HFF-Myc (cell line): Measurements from ENCODE around the gene CLTA.

Experiments used
- DNase-seq: peaks from one replicate; pipeline ENCODE4 v3.0.0-alpha.2; 2011; ENCODE audit warnings: low read depth; ENCODE audit errors: extremely low read depth
- H3K4me3 ChIP-seq: replicated peaks from 2 replicates; pipeline ENCODE4 v1.5.1; 2011; ENCODE audit warnings: low read depth, mild to moderate bottlenecking, control low read depth, low read length
- TF ChIP-seq, protein P1 (sequence below): IDR thresholded peaks from 2 replicates; pipeline ENCODE4 v1.5.1; 2012; ENCODE audit warnings: mild to moderate bottlenecking, low read depth, low read length, control low read depth; ENCODE audit errors: missing control alignments

CLTA gene

DNA sequence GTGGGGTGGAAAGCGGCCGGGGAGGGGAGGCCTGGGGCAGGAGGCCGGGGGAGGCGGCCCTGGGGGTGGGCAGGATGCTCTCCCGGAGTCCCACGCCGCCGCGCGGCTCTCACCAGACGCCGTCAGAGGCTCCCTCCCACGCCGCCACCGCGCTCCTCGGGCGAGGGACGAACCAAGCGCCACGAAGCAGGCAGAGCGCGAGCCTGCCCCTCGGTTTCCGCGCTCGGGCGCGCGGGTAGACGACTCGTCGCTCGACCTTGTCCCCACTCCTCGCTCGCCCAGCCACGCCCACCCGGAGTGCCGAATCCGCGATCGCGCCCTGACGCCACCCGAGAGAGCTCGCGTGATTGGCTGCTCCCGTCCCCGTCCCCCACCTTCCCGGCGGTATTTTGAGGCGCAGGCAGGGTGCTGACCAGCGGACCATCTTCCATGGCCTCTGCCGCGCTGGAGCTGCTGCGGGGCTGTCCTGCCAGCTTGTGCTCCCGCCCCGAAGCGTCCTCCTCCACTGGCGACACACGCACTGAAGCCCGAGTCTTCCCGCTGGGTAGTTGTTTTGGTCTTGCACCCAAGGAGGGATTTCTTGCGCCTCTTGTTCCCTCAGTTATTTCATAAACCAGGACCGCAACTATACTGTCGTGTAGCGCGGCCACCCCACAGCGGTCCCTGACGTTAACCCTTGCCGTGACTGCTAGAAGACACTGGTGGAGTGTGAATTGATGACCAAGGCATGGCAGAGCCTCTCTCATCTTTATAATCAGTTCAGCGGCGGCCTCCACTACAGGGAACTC is 67.7 kb downstream of the CLTA start, which contains the start of gene GNE:
TSS of gene GNE (minus strand) at position 241 of the 788 bp plus-strand sequence. CDS start 9,093 bp downstream, outside the sequence.
- peak within 1 kb of the TSS; percentile 64 for H3K4me3 ChIP-seq
- peak; percentile 81 for DNase-seq
- TF ChIP-seq, protein P1, sequence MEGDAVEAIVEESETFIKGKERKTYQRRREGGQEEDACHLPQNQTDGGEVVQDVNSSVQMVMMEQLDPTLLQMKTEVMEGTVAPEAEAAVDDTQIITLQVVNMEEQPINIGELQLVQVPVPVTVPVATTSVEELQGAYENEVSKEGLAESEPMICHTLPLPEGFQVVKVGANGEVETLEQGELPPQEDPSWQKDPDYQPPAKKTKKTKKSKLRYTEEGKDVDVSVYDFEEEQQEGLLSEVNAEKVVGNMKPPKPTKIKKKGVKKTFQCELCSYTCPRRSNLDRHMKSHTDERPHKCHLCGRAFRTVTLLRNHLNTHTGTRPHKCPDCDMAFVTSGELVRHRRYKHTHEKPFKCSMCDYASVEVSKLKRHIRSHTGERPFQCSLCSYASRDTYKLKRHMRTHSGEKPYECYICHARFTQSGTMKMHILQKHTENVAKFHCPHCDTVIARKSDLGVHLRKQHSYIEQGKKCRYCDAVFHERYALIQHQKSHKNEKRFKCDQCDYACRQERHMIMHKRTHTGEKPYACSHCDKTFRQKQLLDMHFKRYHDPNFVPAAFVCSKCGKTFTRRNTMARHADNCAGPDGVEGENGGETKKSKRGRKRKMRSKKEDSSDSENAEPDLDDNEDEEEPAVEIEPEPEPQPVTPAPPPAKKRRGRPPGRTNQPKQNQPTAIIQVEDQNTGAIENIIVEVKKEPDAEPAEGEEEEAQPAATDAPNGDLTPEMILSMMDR: no peak

GRCh38 chr9:36258996-36259533 is 68.3 kb downstream of the CLTA start:
- TF ChIP-seq, protein P1: no peak
- no peak for DNase-seq
- peak overlapping the region; percentile 64 for H3K4me3 ChIP-seq
